A549 (cell line): ENCODE results near the gene STARD13.

Experiments
- EP300 ChIP-seq, 2 experiments: fragments of >200 bp; sonication (Bioruptor Twin); formaldehyde crosslinking; IDR thresholded peaks; 2 replicates in 1 of 2; 3 replicates in 1 of 2; pipeline ENCODE4 v1.6.1; 2016 to 2017
- MAFK ChIP-seq: fragments of 450-650 bp; IDR thresholded peaks from 2 replicates; pipeline ENCODE4 v1.6.1; 2014; ENCODE audit not compliant: partially characterized antibody
- RAD21 ChIP-seq, 2 experiments: fragments of >200 bp in 1 of 2; sonication (Bioruptor Twin) in 1 of 2; formaldehyde crosslinking in 1 of 2; IDR thresholded peaks in 1 of 2; conservative IDR thresholded peaks in 1 of 2; 2 replicates in 1 of 2; 3 replicates in 1 of 2; pipeline ENCODE4 v1.6.1; 2012 to 2018; ENCODE audit warnings: inconsistent platforms in 1 of 2
- TF ChIP-seq, protein P1 (sequence below): fragments of >200 bp; sonication (Bioruptor Twin); formaldehyde crosslinking; IDR thresholded peaks from 3 replicates; pipeline ENCODE4 v1.5.1; 2016
- TF ChIP-seq, protein P2 (sequence below): IDR thresholded peaks from 2 replicates; pipeline ENCODE4 v1.6.1; 2012; ENCODE audit warnings: low read depth, borderline replicate concordance
- TF ChIP-seq, protein P3 (sequence below): IDR thresholded peaks from 2 replicates; pipeline ENCODE4 v1.6.1; 2012

DNA sequence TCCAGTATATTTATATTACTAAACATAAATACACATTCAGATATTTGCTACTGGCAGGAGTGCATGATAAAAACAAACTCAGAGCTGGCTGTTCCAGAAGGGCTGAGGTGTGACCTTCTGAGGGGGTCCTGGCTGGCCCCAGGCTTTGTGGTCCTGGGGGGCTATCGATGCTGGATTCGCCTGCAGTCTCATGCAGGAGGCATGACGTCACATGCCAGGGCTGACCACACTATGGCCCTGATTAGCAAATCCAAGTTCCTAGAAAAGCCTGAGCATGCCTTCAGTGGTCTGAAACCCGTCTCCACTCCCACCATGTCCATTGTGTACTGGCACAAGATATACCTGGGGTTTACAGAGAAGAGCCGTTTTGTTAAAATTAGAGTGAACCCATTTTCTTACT lies 171.4 kb downstream of the STARD13 start:
- TF ChIP-seq, protein P1, sequence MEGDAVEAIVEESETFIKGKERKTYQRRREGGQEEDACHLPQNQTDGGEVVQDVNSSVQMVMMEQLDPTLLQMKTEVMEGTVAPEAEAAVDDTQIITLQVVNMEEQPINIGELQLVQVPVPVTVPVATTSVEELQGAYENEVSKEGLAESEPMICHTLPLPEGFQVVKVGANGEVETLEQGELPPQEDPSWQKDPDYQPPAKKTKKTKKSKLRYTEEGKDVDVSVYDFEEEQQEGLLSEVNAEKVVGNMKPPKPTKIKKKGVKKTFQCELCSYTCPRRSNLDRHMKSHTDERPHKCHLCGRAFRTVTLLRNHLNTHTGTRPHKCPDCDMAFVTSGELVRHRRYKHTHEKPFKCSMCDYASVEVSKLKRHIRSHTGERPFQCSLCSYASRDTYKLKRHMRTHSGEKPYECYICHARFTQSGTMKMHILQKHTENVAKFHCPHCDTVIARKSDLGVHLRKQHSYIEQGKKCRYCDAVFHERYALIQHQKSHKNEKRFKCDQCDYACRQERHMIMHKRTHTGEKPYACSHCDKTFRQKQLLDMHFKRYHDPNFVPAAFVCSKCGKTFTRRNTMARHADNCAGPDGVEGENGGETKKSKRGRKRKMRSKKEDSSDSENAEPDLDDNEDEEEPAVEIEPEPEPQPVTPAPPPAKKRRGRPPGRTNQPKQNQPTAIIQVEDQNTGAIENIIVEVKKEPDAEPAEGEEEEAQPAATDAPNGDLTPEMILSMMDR, result no peak
- TF ChIP-seq RAD21 (conservative IDR thresholded peaks at IDR 0.05 in 1 of 2, IDR thresholded peaks at IDR 0.05 in 1 of 2) (no peak), MAFK (no peak), EP300 (IDR thresholded peaks at IDR 0.05) (no peak)
- TF ChIP-seq, protein P2, sequence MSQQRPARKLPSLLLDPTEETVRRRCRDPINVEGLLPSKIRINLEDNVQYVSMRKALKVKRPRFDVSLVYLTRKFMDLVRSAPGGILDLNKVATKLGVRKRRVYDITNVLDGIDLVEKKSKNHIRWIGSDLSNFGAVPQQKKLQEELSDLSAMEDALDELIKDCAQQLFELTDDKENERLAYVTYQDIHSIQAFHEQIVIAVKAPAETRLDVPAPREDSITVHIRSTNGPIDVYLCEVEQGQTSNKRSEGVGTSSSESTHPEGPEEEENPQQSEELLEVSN, result no peak
- TF ChIP-seq, protein P3, sequence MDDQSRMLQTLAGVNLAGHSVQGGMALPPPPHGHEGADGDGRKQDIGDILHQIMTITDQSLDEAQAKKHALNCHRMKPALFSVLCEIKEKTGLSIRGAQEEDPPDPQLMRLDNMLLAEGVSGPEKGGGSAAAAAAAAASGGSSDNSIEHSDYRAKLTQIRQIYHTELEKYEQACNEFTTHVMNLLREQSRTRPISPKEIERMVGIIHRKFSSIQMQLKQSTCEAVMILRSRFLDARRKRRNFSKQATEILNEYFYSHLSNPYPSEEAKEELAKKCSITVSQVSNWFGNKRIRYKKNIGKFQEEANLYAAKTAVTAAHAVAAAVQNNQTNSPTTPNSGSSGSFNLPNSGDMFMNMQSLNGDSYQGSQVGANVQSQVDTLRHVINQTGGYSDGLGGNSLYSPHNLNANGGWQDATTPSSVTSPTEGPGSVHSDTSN, result no peak
